Measurements from ENCODE around the gene PRICKLE2.

PRICKLE2 gene

DNA sequence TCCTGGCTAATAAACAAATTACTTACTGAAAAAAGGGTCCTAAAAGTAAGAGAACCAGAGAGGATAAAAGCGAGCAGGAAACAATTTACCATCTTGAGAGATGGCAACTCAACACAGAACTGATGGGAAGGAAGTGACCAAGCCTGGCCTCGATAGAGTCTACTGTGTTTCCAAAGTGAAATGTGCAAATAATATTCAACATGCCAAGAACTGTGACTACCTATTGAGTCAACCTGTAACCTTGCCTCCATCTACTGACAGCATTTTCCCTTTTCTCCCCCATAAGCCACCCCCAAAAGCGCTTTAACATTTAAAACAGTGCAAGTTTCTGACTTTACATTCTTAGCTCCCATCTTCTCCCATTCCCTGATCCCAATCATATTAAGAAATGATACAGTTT is 126.6 kb downstream of the PRICKLE2 start:
- TF ChIP-seq SIN3A (IDR thresholded peaks at IDR 0.05; ENCODE audit: borderline replicate concordance, insufficient read depth, low read length) = no peak
- TF ChIP-seq, protein P1, sequence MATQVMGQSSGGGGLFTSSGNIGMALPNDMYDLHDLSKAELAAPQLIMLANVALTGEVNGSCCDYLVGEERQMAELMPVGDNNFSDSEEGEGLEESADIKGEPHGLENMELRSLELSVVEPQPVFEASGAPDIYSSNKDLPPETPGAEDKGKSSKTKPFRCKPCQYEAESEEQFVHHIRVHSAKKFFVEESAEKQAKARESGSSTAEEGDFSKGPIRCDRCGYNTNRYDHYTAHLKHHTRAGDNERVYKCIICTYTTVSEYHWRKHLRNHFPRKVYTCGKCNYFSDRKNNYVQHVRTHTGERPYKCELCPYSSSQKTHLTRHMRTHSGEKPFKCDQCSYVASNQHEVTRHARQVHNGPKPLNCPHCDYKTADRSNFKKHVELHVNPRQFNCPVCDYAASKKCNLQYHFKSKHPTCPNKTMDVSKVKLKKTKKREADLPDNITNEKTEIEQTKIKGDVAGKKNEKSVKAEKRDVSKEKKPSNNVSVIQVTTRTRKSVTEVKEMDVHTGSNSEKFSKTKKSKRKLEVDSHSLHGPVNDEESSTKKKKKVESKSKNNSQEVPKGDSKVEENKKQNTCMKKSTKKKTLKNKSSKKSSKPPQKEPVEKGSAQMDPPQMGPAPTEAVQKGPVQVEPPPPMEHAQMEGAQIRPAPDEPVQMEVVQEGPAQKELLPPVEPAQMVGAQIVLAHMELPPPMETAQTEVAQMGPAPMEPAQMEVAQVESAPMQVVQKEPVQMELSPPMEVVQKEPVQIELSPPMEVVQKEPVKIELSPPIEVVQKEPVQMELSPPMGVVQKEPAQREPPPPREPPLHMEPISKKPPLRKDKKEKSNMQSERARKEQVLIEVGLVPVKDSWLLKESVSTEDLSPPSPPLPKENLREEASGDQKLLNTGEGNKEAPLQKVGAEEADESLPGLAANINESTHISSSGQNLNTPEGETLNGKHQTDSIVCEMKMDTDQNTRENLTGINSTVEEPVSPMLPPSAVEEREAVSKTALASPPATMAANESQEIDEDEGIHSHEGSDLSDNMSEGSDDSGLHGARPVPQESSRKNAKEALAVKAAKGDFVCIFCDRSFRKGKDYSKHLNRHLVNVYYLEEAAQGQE (IDR thresholded peaks at IDR 0.05; ENCODE audit: insufficient read depth in 1 of 2, low read depth in 2 of 2, low read length in 2 of 2) = no peak
- no peak for TF ChIP-seq POLR2AphosphoS5 (IDR thresholded peaks at IDR 0.05; ENCODE audit: low read depth, low read length)
- no peak for TF ChIP-seq TAF1 (IDR thresholded peaks at IDR 0.05; ENCODE audit: borderline replicate concordance, insufficient read depth, low read length)
- no peak for TF ChIP-seq FOXP2 (optimal IDR thresholded peaks at IDR 0.05; ENCODE audit: borderline replicate concordance, extremely low read depth, extremely low read length, insufficient read depth)

GRCh38 chr3:64097920-64098319 is 127.3 kb downstream of the PRICKLE2 start:
- TF ChIP-seq SIN3A (IDR thresholded peaks at IDR 0.05; ENCODE audit: borderline replicate concordance, insufficient read depth, low read length) (no peak), FOXP2 (optimal IDR thresholded peaks at IDR 0.05; ENCODE audit: borderline replicate concordance, extremely low read depth, extremely low read length, insufficient read depth) (no peak), POLR2AphosphoS5 (IDR thresholded peaks at IDR 0.05; ENCODE audit: low read depth, low read length) (no peak), TAF1 (IDR thresholded peaks at IDR 0.05; ENCODE audit: borderline replicate concordance, insufficient read depth, low read length) (no peak)
- TF ChIP-seq, protein P1 (IDR thresholded peaks at IDR 0.05; ENCODE audit: insufficient read depth in 1 of 2, low read depth in 2 of 2, low read length in 2 of 2) = no peak

GRCh38 chr3:64095802-64096201 is 129.5 kb downstream of the PRICKLE2 start:
- TF ChIP-seq SIN3A (IDR thresholded peaks at IDR 0.05; ENCODE audit: borderline replicate concordance, insufficient read depth, low read length) (no peak), FOXP2 (optimal IDR thresholded peaks at IDR 0.05; ENCODE audit: borderline replicate concordance, extremely low read depth, extremely low read length, insufficient read depth) (no peak), POLR2AphosphoS5 (IDR thresholded peaks at IDR 0.05; ENCODE audit: low read depth, low read length) (no peak), TAF1 (IDR thresholded peaks at IDR 0.05; ENCODE audit: borderline replicate concordance, insufficient read depth, low read length) (no peak)
- TF ChIP-seq, protein P1 (IDR thresholded peaks at IDR 0.05; ENCODE audit: insufficient read depth in 1 of 2, low read depth in 2 of 2, low read length in 2 of 2) = no peak

DNA sequence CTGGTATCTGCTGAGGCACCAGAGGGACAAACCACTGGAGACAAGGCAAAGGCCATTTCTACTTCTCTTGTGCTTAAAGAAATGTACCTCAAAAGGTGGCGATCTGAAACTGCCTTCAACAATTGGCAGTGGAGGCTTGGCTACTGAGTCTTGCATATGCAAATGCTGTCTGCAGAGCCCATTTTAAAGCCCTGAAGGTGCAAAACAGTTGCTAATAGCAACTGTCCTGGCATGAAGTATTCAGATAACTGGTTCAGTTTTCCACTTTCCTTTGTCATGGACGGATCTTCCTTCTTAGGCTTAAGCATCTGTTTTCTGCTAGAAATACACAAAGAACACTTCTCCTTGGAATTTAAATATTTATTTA is 130.6 kb downstream of the PRICKLE2 start:
- no peak for TF ChIP-seq POLR2AphosphoS5 (IDR thresholded peaks at IDR 0.05; ENCODE audit: low read depth, low read length)
- no peak for TF ChIP-seq FOXP2 (optimal IDR thresholded peaks at IDR 0.05; ENCODE audit: borderline replicate concordance, extremely low read depth, extremely low read length, insufficient read depth)
- TF ChIP-seq TAF1 (IDR thresholded peaks at IDR 0.05; ENCODE audit: borderline replicate concordance, insufficient read depth, low read length) = no peak
- no peak for TF ChIP-seq SIN3A (IDR thresholded peaks at IDR 0.05; ENCODE audit: borderline replicate concordance, insufficient read depth, low read length)
- TF ChIP-seq, protein P1 (IDR thresholded peaks at IDR 0.05; ENCODE audit: insufficient read depth in 1 of 2, low read depth in 2 of 2, low read length in 2 of 2) = no peak

Measured in PFSK-1 (cell line).